HEK293 (cell line): ENCODE results near the gene AIG1.

Experiments
- CTCF ChIA-PET: fragments of 350-600 bp; formaldehyde crosslinking; extraction: SDS; loops from one replicate; lab custom pipeline; 2021; ENCODE audit warnings: antibody characterized with exemption; lab: Yijun Ruan, JAX
- POLR2A ChIA-PET: fragments of 300-600 bp; formaldehyde crosslinking; extraction: SDS; loops from one replicate; lab custom pipeline; 2020; ENCODE audit warnings: antibody characterized with exemption, inconsistent platforms; lab: Yijun Ruan, JAX
- H3K27ac ChIP-seq: fragments of 200-500 bp; sonication (Bioruptor generic); 2 replicates; pipeline ENCODE4 v1.5.1; 2014; ENCODE audit warnings: low read depth, low read length, control low read depth, inconsistent platforms; ENCODE audit errors: extremely low read depth
- H3K36me3 ChIP-seq, 2 experiments: fragments of 200-500 bp in 1 of 2; sonication (Bioruptor generic) in 1 of 2; 1 replicate in 1 of 2; 2 replicates in 1 of 2; pipeline ENCODE4 v1.5.1; 2014 to 2017; ENCODE audit warnings: inconsistent platforms in 2 of 2, low read length in 2 of 2; ENCODE audit not compliant: control insufficient read depth in 2 of 2, insufficient read depth in 1 of 2
- H3K4me1 ChIP-seq: fragments of 200-500 bp; sonication (Bioruptor generic); 2 replicates; pipeline ENCODE4 v1.5.1; 2014; ENCODE audit warnings: mild to moderate bottlenecking, low read length, inconsistent platforms; ENCODE audit not compliant: control insufficient read depth, insufficient read depth
- H3K4me3 ChIP-seq: 2 replicates; pipeline ENCODE4 v1.5.1; 2011; ENCODE audit warnings: low read depth, mild to moderate bottlenecking, control low read depth, low read length, moderate library complexity
- H3K9me3 ChIP-seq: fragments of 200-500 bp; sonication (Bioruptor generic); 2 replicates; pipeline ENCODE4 v1.5.1; 2014; ENCODE audit warnings: low read depth, low read length, inconsistent platforms; ENCODE audit not compliant: control insufficient read depth, insufficient read depth
- GFI1B ChIP-seq: fragments of 450-650 bp; formaldehyde crosslinking; IDR thresholded peaks from 2 replicates; pipeline ENCODE4 v1.5.1; 2016; ENCODE audit warnings: missing biosample characterization, missing genetic modification characterization
- RBAK ChIP-seq: fragments of 450-650 bp; formaldehyde crosslinking; IDR thresholded peaks from 2 replicates; pipeline ENCODE4 v1.5.1; 2016; ENCODE audit warnings: missing biosample characterization, missing genetic modification characterization
- REST ChIP-seq: fragments of 450-650 bp; formaldehyde crosslinking; IDR thresholded peaks from 2 replicates; pipeline ENCODE4 v1.5.1; 2016; ENCODE audit warnings: missing biosample characterization, missing genetic modification characterization
- SETDB1 ChIP-seq: IDR thresholded peaks from one replicate; pipeline ENCODE4 v1.6.1; 2017; ENCODE audit warnings: mild to moderate bottlenecking, low read length, moderate library complexity, mixed read lengths; ENCODE audit not compliant: insufficient read length
- SP2 ChIP-seq: fragments of 450-650 bp; formaldehyde crosslinking; IDR thresholded peaks from 2 replicates; pipeline ENCODE4 v1.5.1; 2016; ENCODE audit warnings: missing biosample characterization, missing genetic modification characterization
- ZBTB26 ChIP-seq: fragments of 450-650 bp; formaldehyde crosslinking; optimal IDR thresholded peaks from 2 replicates; pipeline ENCODE3; 2016; ENCODE audit warnings: missing biosample characterization, mild to moderate bottlenecking, missing genetic modification characterization
- ZNF112 ChIP-seq: fragments of 450-650 bp; formaldehyde crosslinking; IDR thresholded peaks from 2 replicates; pipeline ENCODE4 v1.5.0; 2017; ENCODE audit warnings: missing biosample characterization, missing genetic modification characterization
- ZNF132 ChIP-seq: fragments of 450-650 bp; formaldehyde crosslinking; IDR thresholded peaks from 2 replicates; pipeline ENCODE4 v1.5.1; 2017; ENCODE audit warnings: missing biosample characterization, missing genetic modification characterization, borderline replicate concordance
- ZNF239 ChIP-seq: fragments of 450-650 bp; formaldehyde crosslinking; IDR thresholded peaks from 2 replicates; pipeline ENCODE4 v1.5.1; 2016; ENCODE audit warnings: missing biosample characterization, missing genetic modification characterization
- ZNF248 ChIP-seq: fragments of 450-650 bp; formaldehyde crosslinking; IDR thresholded peaks from 2 replicates; pipeline ENCODE4 v1.5.1; 2017; ENCODE audit warnings: missing biosample characterization, missing genetic modification characterization
- ZNF398 ChIP-seq: fragments of 450-650 bp; formaldehyde crosslinking; IDR thresholded peaks from 2 replicates; pipeline ENCODE4 v1.5.1; 2017; ENCODE audit warnings: missing biosample characterization, missing genetic modification characterization
- ZNF488 ChIP-seq: fragments of 450-650 bp; formaldehyde crosslinking; IDR thresholded peaks from 2 replicates; pipeline ENCODE4 v1.5.1; 2016; ENCODE audit warnings: missing biosample characterization, missing genetic modification characterization
- ZNF510 ChIP-seq: fragments of 450-650 bp; formaldehyde crosslinking; IDR thresholded peaks from 2 replicates; pipeline ENCODE4 v1.5.1; 2018; ENCODE audit warnings: mild to moderate bottlenecking, missing genetic modification characterization, missing biosample characterization; ENCODE audit not compliant: insufficient replicate concordance
- ZNF518A ChIP-seq: fragments of 450-650 bp; formaldehyde crosslinking; conservative IDR thresholded peaks from 2 replicates; pipeline ENCODE4 v1.5.1; 2016; ENCODE audit warnings: low read depth, missing biosample characterization, missing genetic modification characterization
- ZNF600 ChIP-seq: fragments of 450-650 bp; formaldehyde crosslinking; IDR thresholded peaks from 2 replicates; pipeline ENCODE4 v1.5.1; 2016; ENCODE audit warnings: missing biosample characterization, missing genetic modification characterization
- ZNF677 ChIP-seq: fragments of 450-650 bp; IDR thresholded peaks from 2 replicates; pipeline ENCODE4 v1.5.0; 2018; ENCODE audit warnings: missing biosample characterization, mild to moderate bottlenecking, missing genetic modification characterization, moderate library complexity
- ZNF692 ChIP-seq: fragments of 450-650 bp; formaldehyde crosslinking; IDR thresholded peaks from 2 replicates; pipeline ENCODE4 v1.5.1; 2016; ENCODE audit warnings: missing biosample characterization, missing genetic modification characterization
- ZNF707 ChIP-seq: fragments of 450-650 bp; formaldehyde crosslinking; IDR thresholded peaks from 2 replicates; pipeline ENCODE4 v1.5.1; 2016; ENCODE audit warnings: missing biosample characterization, missing genetic modification characterization
- ZNF837 ChIP-seq: fragments of 450-650 bp; formaldehyde crosslinking; IDR thresholded peaks from 2 replicates; pipeline ENCODE4 v1.5.1; 2016; ENCODE audit warnings: missing biosample characterization, missing genetic modification characterization
- ZSCAN16 ChIP-seq: fragments of 450-650 bp; formaldehyde crosslinking; IDR thresholded peaks from 2 replicates; pipeline ENCODE4 v1.5.1; 2016; ENCODE audit warnings: missing biosample characterization, missing genetic modification characterization

Gene AIG1

GRCh38 chr6:143078468-143079324, 18.0 kb downstream of the AIG1 start (continued):
- no peak for TF ChIP-seq ZNF518A (tag by site-specific recombination)
- TF ChIP-seq ZNF248, result no peak
- no peak for TF ChIP-seq ZBTB26 (tag by site-specific recombination)
- TF ChIP-seq ZSCAN16 (tag by site-specific recombination), result no peak
- TF ChIP-seq REST (tag by site-specific recombination), result no peak
- no peak for TF ChIP-seq ZNF600 (tag by site-specific recombination)
- TF ChIP-seq SETDB1, result no peak
- TF ChIP-seq ZNF112 (tag by site-specific recombination), result no peak

- no peaks in the 10 kb centered on the region for H3K9me3 ChIP-seq
- ChIA-PET POLR2A (no interaction called here), CTCF (no interaction called here)
- H3K36me3 ChIP-seq, result no peaks in the 10 kb centered on the region
- H3K4me1 ChIP-seq, result no peaks in the 10 kb centered on the region
- H3K4me3 ChIP-seq, result no peak overlapping the region
- no peak overlapping the region for H3K27ac ChIP-seq
- TF ChIP-seq ZNF239 (tag by site-specific recombination), result no peak
- TF ChIP-seq ZNF488 (tag by site-specific recombination), result no peak
- no peak for TF ChIP-seq RBAK (tag by site-specific recombination)
- TF ChIP-seq ZNF510 (tag by site-specific recombination), result no peak
- TF ChIP-seq ZNF398 (tag by site-specific recombination), result no peak
- TF ChIP-seq ZNF837, result no peak
- TF ChIP-seq ZNF707 (tag by site-specific recombination), result no peak
- no peak for TF ChIP-seq ZNF692 (tag by site-specific recombination)
- TF ChIP-seq ZNF677 (tag by site-specific recombination), result no peak
- TF ChIP-seq SP2 (tag by site-specific recombination), result no peak
- no peak for TF ChIP-seq ZNF132 (tag by site-specific recombination)
- TF ChIP-seq GFI1B (tag by site-specific recombination), result no peak
Measured at GRCh38 chr6:143079325-143079640, 18.6 kb downstream of the AIG1 start.
